ENCODE results near the gene ZBTB20. TPM values are rescaled to one million over a fixed set of nuclear protein-coding genes. Genes with fewer than 3 reads are reported as not detected.

Gene ZBTB20
- total and polyA plus RNA-seq, 7 donors, result 0.40 to 74.9 (median 41.7) TPM

DNA sequence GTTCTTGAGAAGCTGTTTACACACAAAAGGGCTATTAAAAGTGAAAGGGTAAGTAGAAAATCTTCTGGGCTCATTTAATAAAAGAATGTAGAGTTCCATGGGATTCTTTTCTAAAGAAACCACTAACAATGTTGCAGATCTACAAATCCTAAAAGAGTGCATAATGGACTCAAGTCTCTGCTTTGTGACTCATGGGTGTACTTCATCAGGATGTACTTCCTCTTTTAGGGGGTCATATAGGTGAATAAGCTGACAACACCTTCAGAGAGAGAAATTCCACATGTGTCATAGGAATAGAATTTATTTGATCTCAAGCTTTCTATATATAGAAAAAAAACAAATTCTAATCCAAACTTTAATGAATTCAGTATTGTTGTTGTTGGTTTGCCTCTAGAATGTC, 497.8 kb downstream of the ZBTB20 start:
- Histone ChIP-seq H3K36me3 (ENCODE audit: insufficient read depth in 1 of 2, low read depth in 1 of 2) (no peaks in the 10 kb centered on the region), H3K9me3 (peaks cover 8% of the 10 kb centered on the region), H3K27me3 (ENCODE audit: insufficient read depth in 3 of 3, low read length in 2 of 3) (no peaks in the 10 kb centered on the region), H3K4me3 (no peak overlapping the region), H3K27ac (no peak overlapping the region), H3K4me1 (peaks cover 43% of the 10 kb centered on the region)
- DNase-seq (no peak), ATAC-seq (no peak)
- TF ChIP-seq, protein P1, sequence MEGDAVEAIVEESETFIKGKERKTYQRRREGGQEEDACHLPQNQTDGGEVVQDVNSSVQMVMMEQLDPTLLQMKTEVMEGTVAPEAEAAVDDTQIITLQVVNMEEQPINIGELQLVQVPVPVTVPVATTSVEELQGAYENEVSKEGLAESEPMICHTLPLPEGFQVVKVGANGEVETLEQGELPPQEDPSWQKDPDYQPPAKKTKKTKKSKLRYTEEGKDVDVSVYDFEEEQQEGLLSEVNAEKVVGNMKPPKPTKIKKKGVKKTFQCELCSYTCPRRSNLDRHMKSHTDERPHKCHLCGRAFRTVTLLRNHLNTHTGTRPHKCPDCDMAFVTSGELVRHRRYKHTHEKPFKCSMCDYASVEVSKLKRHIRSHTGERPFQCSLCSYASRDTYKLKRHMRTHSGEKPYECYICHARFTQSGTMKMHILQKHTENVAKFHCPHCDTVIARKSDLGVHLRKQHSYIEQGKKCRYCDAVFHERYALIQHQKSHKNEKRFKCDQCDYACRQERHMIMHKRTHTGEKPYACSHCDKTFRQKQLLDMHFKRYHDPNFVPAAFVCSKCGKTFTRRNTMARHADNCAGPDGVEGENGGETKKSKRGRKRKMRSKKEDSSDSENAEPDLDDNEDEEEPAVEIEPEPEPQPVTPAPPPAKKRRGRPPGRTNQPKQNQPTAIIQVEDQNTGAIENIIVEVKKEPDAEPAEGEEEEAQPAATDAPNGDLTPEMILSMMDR (IDR thresholded peaks at IDR 0.05), result no peak
- intact Hi-C loops (cut with DNase I), result no loop called here

DNA sequence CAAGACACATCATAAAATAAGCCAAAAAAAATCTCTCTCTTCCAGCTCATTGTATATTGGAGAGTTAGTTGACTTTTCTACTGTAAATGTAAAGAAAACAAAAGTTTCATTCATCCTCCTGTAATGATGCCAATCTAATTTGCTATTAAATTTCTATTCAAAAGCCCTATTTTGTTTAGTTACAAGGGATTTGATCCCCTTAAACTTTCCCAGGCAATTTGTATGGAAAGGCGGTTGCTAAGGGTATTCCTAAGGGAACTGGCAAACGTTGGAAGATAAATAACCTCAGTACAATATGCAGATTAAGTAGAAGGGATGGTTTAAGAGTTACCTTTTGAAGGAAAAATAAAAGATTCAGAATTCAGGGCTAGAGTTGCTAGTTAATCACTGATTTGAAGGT, 500.6 kb downstream of the ZBTB20 start:
- Histone ChIP-seq H3K4me1 (peaks cover 38% of the 10 kb centered on the region), H3K9me3 (no peaks in the 10 kb centered on the region), H3K27ac (no peak overlapping the region), H3K4me3 (no peak overlapping the region), H3K27me3 (ENCODE audit: insufficient read depth in 3 of 3, low read length in 2 of 3) (no peaks in the 10 kb centered on the region), H3K36me3 (ENCODE audit: insufficient read depth in 1 of 2, low read depth in 1 of 2) (no peaks in the 10 kb centered on the region)
- WGBS, 3 donors, result 56 to 66% (median 65%) methylated on average over 2 of the region's 2 CpGs
- intact Hi-C loops (cut with DNase I), result no loop called here
- no peak for ATAC-seq
- no peak for DNase-seq
- TF ChIP-seq, protein P1 (IDR thresholded peaks at IDR 0.05), result no peak

DNA sequence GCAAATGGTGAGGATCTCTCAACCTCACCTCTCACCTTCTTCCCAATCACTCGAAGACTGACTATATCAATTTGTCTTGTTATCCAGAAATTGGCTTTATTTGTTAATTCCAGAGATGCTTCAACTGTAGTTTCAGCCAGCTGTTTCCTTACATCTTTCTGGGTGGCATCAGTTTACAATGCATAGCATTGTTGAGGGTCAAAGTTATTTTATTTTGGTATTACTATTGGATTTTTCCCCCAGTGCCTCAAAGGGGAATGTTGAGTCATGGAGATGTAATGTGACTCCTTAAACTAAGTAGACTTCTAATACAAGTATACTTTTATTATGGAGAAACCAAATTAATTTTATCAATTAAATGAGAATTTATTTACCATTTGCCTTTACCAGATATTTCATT, 501.7 kb downstream of the ZBTB20 start:
- TF ChIP-seq, protein P1 (IDR thresholded peaks at IDR 0.05), result no peak
- WGBS, 3 donors, result 51 to 83% (median 57%) methylated on average over 1 of the region's 1 CpG
- Histone ChIP-seq H3K9me3 (no peaks in the 10 kb centered on the region), H3K4me1 (peaks cover 28% of the 10 kb centered on the region), H3K36me3 (ENCODE audit: insufficient read depth in 1 of 2, low read depth in 1 of 2) (no peaks in the 10 kb centered on the region), H3K4me3 (no peak overlapping the region), H3K27me3 (ENCODE audit: insufficient read depth in 3 of 3, low read length in 2 of 3) (no peaks in the 10 kb centered on the region), H3K27ac (no peak overlapping the region)
- ATAC-seq (no peak), DNase-seq (no peak)
- intact Hi-C loops (cut with DNase I), result no loop called here

DNA sequence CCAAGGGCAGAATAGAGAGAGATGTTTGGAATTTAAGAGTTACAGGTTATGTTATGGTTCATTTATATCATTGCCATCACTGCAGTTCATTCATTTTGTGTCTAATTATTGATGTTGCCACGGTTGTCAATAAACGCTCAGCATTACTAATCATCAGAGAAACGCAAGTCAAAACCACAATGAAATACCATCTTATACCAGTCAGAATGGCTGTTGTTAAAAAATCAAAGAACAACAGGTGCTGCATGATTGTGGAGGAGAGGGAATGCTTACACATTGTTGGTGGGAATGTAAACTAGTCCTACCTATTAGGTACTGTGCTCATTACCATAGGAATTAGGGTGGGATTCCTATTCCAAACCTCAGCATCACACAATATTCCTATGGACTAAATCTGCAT, 502.7 kb downstream of the ZBTB20 start:
- TF ChIP-seq, protein P1 (IDR thresholded peaks at IDR 0.05), result no peak
- H3K36me3 ChIP-seq (ENCODE audit: insufficient read depth in 1 of 2, low read depth in 1 of 2), result no peaks in the 10 kb centered on the region
- no peaks in the 10 kb centered on the region for H3K9me3 ChIP-seq
- DNase-seq (no peak), ATAC-seq (no peak)
- peaks cover 18% of the 10 kb centered on the region for H3K4me1 ChIP-seq
- H3K27me3 ChIP-seq (ENCODE audit: insufficient read depth in 3 of 3, low read length in 2 of 3), result no peaks in the 10 kb centered on the region
- 81 to 84% (median 81%) methylated on average over 3 of the region's 3 CpGs for WGBS, 3 donors
- intact Hi-C loops (cut with DNase I), result no loop called here
- H3K27ac ChIP-seq, result no peak overlapping the region
- H3K4me3 ChIP-seq, result no peak overlapping the region

DNA sequence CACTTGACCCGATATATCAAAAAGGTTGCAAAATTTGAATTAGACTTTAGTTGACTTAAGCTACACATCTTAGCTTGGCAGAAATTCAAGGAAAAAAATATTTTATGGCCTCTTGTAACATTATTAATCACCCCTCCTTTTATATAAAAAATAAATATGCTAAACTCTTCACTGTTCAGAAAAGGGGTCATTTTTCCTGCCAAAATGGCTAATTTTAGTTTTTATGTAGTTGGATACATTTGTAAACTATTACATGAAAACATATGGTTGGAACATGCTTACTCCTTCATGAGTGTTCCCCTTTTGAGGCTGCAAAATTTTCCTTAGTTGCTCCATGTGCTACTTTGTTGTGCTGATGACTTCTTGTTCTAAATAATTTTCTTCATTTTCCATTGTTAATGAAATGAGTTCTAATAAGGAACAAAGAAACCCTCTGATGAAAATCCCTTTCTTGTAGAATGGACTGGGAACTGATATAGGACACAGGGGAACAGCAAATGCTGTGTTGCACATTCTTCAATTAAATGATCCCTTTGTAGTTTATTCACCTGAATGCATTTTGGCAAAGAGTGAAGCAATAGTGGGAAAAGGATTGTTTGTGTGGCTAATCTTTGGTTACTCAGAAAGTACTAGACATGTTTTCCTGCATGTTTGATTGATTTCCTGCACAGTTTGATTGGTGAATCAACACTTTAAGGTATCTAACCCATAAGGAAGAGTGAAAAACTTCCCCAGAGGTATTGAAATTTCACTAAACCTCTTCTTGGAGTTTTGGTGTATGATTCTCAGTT, 503.9 kb downstream of the ZBTB20 start:
- TF ChIP-seq, protein P1 (IDR thresholded peaks at IDR 0.05), result no peak
- no peaks in the 10 kb centered on the region for H3K27me3 ChIP-seq (ENCODE audit: insufficient read depth in 3 of 3, low read length in 2 of 3)
- no peak overlapping the region for H3K27ac ChIP-seq
- intact Hi-C loops (cut with DNase I), result no loop called here
- no peaks in the 10 kb centered on the region for H3K36me3 ChIP-seq (ENCODE audit: insufficient read depth in 1 of 2, low read depth in 1 of 2)
- ATAC-seq (no peak), DNase-seq (no peak)
- H3K4me3 ChIP-seq, result no peak overlapping the region
- no peaks in the 10 kb centered on the region for H3K9me3 ChIP-seq
- 79 to 91% (median 89%) methylated on average over 1 of the region's 1 CpG for WGBS, 3 donors
- H3K4me1 ChIP-seq, result peaks cover 11% of the 10 kb centered on the region

All from psoas muscle (tissue), 8 donors.